ENCODE measurements around the gene MADD. TPM values are rescaled to one million over a fixed set of nuclear protein-coding genes. Genes with fewer than 3 reads are reported as not detected.

MADD gene
- total RNA-seq, 2 donors from 2014 or later: 155 to 209 TPM

GRCh38 chr11:47243454-47243853 is 26.5 kb upstream of the MADD start:
- H3K36me3 Mint-ChIP-seq (ENCODE audit: low read depth): peaks cover 16% of the 10 kb centered on the region
- DNase-seq (no peak), ATAC-seq (no peak)
- peaks cover 13% of the 10 kb centered on the region for H3K4me1 Mint-ChIP-seq
- H3K27ac Mint-ChIP-seq: no peak overlapping the region
- H3K27me3 Mint-ChIP-seq: no peaks in the 10 kb centered on the region
- no peaks in the 10 kb centered on the region for H3K9me3 ChIP-seq (ENCODE audit: control insufficient read depth, low read length, poor library complexity, severe bottlenecking)
- H3K4me3 Mint-ChIP-seq: no peak overlapping the region

GRCh38 chr11:47244448-47245350 is 25.2 kb upstream of the MADD start:
- Mint-ChIP-seq H3K4me1 (peaks cover 19% of the 10 kb centered on the region), H3K27ac (no peak overlapping the region), H3K27me3 (no peaks in the 10 kb centered on the region), H3K36me3 (ENCODE audit: low read depth) (peaks cover 14% of the 10 kb centered on the region), H3K4me3 (no peak overlapping the region)
- no peaks in the 10 kb centered on the region for H3K9me3 ChIP-seq (ENCODE audit: control insufficient read depth, low read length, poor library complexity, severe bottlenecking)
- ATAC-seq (no peak), DNase-seq (no peak)

- Mint-ChIP-seq H3K36me3 (ENCODE audit: low read depth) (peaks cover 12% of the 10 kb centered on the region), H3K4me3 (no peak overlapping the region), H3K4me1 (peaks cover 19% of the 10 kb centered on the region), H3K27me3 (no peaks in the 10 kb centered on the region), H3K27ac (no peak overlapping the region)
- no peak for ATAC-seq
- H3K9me3 ChIP-seq (ENCODE audit: control insufficient read depth, low read length, poor library complexity, severe bottlenecking): no peaks in the 10 kb centered on the region
- no peak for DNase-seq
Observed at GRCh38 chr11:47245611-47246357, 24.1 kb upstream of the MADD start.

GRCh38 chr11:47247502-47247901 is 22.4 kb upstream of the MADD start:
- Mint-ChIP-seq H3K36me3 (ENCODE audit: low read depth) (no peaks in the 10 kb centered on the region), H3K4me3 (peak overlapping the region; percentile 99), H3K27ac (peak overlapping the region; percentile 2), H3K27me3 (no peaks in the 10 kb centered on the region), H3K4me1 (peaks cover 16% of the 10 kb centered on the region)
- DNase-seq (no peak), ATAC-seq (no peak)
- no peaks in the 10 kb centered on the region for H3K9me3 ChIP-seq (ENCODE audit: control insufficient read depth, low read length, poor library complexity, severe bottlenecking)

- H3K36me3 Mint-ChIP-seq (ENCODE audit: low read depth): no peaks in the 10 kb centered on the region
- no peak for DNase-seq
- H3K27ac Mint-ChIP-seq: peak overlapping the region; percentile 96
- no peaks in the 10 kb centered on the region for H3K27me3 Mint-ChIP-seq
- peaks cover 15% of the 10 kb centered on the region for H3K4me1 Mint-ChIP-seq
- peak overlapping the region; percentile 99 for H3K4me3 Mint-ChIP-seq
- H3K9me3 ChIP-seq (ENCODE audit: control insufficient read depth, low read length, poor library complexity, severe bottlenecking): no peaks in the 10 kb centered on the region
- ATAC-seq: peak; percentile 26
Observed at GRCh38 chr11:47248304-47248663, 21.6 kb upstream of the MADD start.

- Mint-ChIP-seq H3K36me3 (ENCODE audit: low read depth) (no peaks in the 10 kb centered on the region), H3K27me3 (no peaks in the 10 kb centered on the region), H3K4me3 (peak within 1 kb of the TSS; percentile 99), H3K4me1 (peaks cover 16% of the 10 kb centered on the region), H3K27ac (peak within 1 kb of the TSS; percentile 96)
- DNase-seq: peak; percentile 69 to 81 (median 75)
- ATAC-seq: peak; percentile 98
- no peaks in the 10 kb centered on the region for H3K9me3 ChIP-seq (ENCODE audit: control insufficient read depth, low read length, poor library complexity, severe bottlenecking)
Observed at GRCh38 chr11:47248664-47249377, 21.1 kb upstream of the MADD start, which contains the start of gene ACP2. Gene ACP2 (minus strand): TSS chr11:47248814. CDS start chr11:47248789, 25 bp downstream.

GRCh38 chr11:47249378-47249715 is 20.6 kb upstream of the MADD start:
- Mint-ChIP-seq H3K4me1 (peaks cover 16% of the 10 kb centered on the region), H3K36me3 (ENCODE audit: low read depth) (no peaks in the 10 kb centered on the region), H3K27ac (peak overlapping the region; percentile 96), H3K4me3 (peak overlapping the region; percentile 99), H3K27me3 (no peaks in the 10 kb centered on the region)
- DNase-seq: no peak
- H3K9me3 ChIP-seq (ENCODE audit: control insufficient read depth, low read length, poor library complexity, severe bottlenecking): no peaks in the 10 kb centered on the region
- no peak for ATAC-seq

GRCh38 chr11:47251751-47252150 is 18.2 kb upstream of the MADD start:
- no peaks in the 10 kb centered on the region for H3K27me3 Mint-ChIP-seq
- no peak overlapping the region for H3K4me3 Mint-ChIP-seq
- H3K36me3 Mint-ChIP-seq (ENCODE audit: low read depth): no peaks in the 10 kb centered on the region
- peaks cover 18% of the 10 kb centered on the region for H3K4me1 Mint-ChIP-seq
- DNase-seq (no peak), ATAC-seq (no peak)
- no peak overlapping the region for H3K27ac Mint-ChIP-seq
- no peaks in the 10 kb centered on the region for H3K9me3 ChIP-seq (ENCODE audit: control insufficient read depth, low read length, poor library complexity, severe bottlenecking)

GRCh38 chr11:47253660-47254059 is 16.3 kb upstream of the MADD start:
- ATAC-seq (no peak), DNase-seq (no peak)
- Mint-ChIP-seq H3K27me3 (no peaks in the 10 kb centered on the region), H3K4me1 (peaks cover 11% of the 10 kb centered on the region), H3K27ac (no peak overlapping the region), H3K4me3 (no peak overlapping the region), H3K36me3 (ENCODE audit: low read depth) (no peaks in the 10 kb centered on the region)
- no peaks in the 10 kb centered on the region for H3K9me3 ChIP-seq (ENCODE audit: control insufficient read depth, low read length, poor library complexity, severe bottlenecking)

GRCh38 chr11:47254386-47254785 is 15.5 kb upstream of the MADD start:
- no peak for ATAC-seq
- H3K36me3 Mint-ChIP-seq (ENCODE audit: low read depth): no peaks in the 10 kb centered on the region
- DNase-seq: no peak
- H3K4me3 Mint-ChIP-seq: no peak overlapping the region
- H3K27me3 Mint-ChIP-seq: no peaks in the 10 kb centered on the region
- no peaks in the 10 kb centered on the region for H3K9me3 ChIP-seq (ENCODE audit: control insufficient read depth, low read length, poor library complexity, severe bottlenecking)
- peak overlapping the region; percentile 79 for H3K27ac Mint-ChIP-seq
- H3K4me1 Mint-ChIP-seq: peaks cover 10% of the 10 kb centered on the region

GRCh38 chr11:47256374-47256773 is 13.6 kb upstream of the MADD start:
- DNase-seq (no peak), ATAC-seq (no peak)
- Mint-ChIP-seq H3K27me3 (no peaks in the 10 kb centered on the region), H3K36me3 (ENCODE audit: low read depth) (no peaks in the 10 kb centered on the region), H3K4me1 (peaks cover 10% of the 10 kb centered on the region), H3K27ac (peak overlapping the region; percentile 37), H3K4me3 (no peak overlapping the region)
- no peaks in the 10 kb centered on the region for H3K9me3 ChIP-seq (ENCODE audit: control insufficient read depth, low read length, poor library complexity, severe bottlenecking)

GRCh38 chr11:47257177-47257516 is 12.8 kb upstream of the MADD start:
- Mint-ChIP-seq H3K36me3 (ENCODE audit: low read depth) (no peaks in the 10 kb centered on the region), H3K4me3 (peak overlapping the region; percentile 15), H3K4me1 (peaks cover 10% of the 10 kb centered on the region), H3K27ac (no peak overlapping the region), H3K27me3 (no peaks in the 10 kb centered on the region)
- H3K9me3 ChIP-seq (ENCODE audit: control insufficient read depth, low read length, poor library complexity, severe bottlenecking): no peaks in the 10 kb centered on the region
- DNase-seq (no peak), ATAC-seq (no peak)
